GM18909 (cell line): Measurements from ENCODE around the gene HTR5A.

Source experiments
- ATAC-seq: cut with Tn5 transposase; IDR thresholded peaks from one replicate; pipeline ENCODE4 v1.9.1; 2021; ENCODE audit warnings: mild to moderate bottlenecking; ENCODE audit not compliant: unreplicated experiment, poor library complexity

Gene HTR5A

GRCh38 chr7:155132431-155132830 is 62.3 kb downstream of the HTR5A start:
- ATAC-seq: no peak

DNA sequence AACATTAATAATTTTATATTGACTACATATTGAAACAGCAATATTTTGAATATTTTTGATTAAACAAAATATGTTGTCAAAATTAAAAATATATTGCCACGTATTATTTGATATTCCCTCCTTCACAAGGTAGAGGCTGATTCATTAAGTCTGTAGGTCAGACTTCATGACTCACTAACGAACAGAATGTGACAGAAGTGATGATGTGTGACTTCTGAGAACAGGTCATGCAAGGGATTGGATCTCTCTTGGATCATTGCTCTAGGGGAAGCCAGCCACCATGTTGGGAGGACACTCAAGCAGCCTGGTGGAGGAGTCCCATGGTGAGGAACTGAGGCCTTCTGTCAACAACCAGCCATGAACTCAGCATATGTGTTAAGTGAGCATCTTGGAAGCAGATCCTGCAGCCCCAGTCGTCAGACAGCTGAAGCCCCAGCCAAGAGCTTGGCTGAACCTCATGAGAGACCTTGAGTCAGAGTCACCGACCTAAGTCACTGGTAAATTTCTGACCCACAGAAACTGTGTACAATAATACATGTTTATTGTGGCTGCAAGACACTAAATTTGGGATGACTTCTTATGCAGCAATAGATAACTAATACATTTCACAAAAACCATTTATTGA is 66.6 kb downstream of the HTR5A start:
- ATAC-seq: no peak
